GM10847 (cell line): ENCODE measurements around the gene STK26.

Source experiments
- POLR2A ChIP-seq: IDR thresholded peaks from 2 replicates; pipeline ENCODE4 v1.6.1; 2011; ENCODE audit not compliant: insufficient read length; ENCODE audit errors: extremely low read depth

STK26 gene

DNA sequence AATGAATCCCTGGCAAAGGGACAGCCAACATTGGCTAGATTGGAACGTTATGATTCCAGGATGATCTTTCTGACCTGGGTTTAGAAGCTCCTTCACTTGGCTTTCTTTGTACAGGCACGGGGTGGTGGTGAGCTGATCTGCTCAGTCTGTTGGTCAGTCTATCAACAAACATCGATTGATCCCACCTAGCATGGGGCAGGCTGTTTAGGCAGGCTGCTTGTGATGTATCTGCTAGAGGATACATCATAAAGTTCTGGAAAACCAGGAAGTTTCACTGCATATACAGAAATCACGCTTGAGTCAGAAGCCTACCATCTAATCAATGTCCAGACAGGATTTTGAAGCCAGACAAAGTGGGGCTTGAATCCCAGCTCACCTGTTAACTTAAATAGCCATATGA lies 97.8 kb downstream of the STK26 start:
- TF ChIP-seq POLR2A: no peak
